HG02981 (cell line): Measurements from ENCODE around the gene UPF3A.
"Not testable (repeated sequence)": the region's sequence is repeated elsewhere in the genome, so short reads cannot be mapped to it uniquely, and the experiment has no call there.

Experiments used
- ATAC-seq: cut with Tn5 transposase; IDR thresholded peaks from one replicate; pipeline ENCODE4 v1.9.1; 2021; ENCODE audit warnings: mild to moderate bottlenecking, moderate library complexity; ENCODE audit not compliant: unreplicated experiment

UPF3A gene

DNA sequence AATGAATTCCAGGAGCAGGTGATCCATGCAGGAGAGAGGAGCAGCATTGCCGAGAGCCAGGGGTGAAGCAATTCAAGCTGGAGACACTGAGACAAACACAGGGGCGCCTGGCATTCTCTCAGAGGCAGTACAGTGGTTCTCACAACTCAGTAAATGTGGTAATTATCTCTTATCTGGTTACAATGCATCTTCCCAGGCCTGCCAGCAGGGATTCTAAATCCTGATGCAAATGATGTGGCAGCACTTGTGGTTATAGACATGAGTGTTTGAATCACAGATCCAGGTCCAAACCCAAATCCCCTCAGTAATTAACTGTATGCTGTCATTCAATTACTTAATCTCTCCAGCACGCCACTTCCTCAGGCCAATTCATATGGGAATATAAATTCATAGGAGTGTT is 52.5 kb downstream of the UPF3A start:
- ATAC-seq, result not testable (repeated sequence)

DNA sequence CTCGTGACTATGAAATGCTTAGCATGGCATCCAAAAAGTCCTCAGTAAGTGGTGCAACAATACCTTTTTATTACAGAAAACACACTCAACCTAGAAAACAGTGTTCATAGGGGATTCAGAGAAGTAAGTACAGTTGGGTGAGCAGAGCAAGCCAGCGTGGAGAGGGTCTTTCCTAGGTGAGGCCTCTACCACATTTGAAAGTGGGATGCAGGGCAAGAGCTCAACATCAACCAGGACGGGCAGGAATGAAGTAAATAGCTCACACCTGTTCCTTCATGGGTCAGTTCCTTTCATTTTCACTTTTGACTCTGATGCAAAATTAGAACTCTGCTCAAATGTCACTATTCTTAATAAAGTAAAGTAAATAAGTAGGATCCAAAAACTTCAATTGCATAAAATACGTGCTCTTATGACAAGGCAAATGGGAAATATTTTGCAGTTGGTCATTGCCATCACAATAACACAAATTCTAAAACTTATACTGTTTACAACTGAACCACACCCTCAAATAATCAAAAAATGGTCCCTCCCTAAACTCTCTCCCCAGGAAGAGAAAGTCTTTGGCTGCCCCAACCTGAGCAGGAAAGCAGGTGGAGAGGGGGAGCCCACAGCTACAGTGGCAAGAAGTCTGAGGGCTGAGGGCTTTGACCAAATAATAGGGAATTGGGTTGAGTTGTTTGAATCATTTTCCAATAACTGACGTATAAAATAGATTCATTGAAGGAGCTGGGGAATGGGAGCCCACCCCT is 53.1 kb downstream of the UPF3A start:
- ATAC-seq, result no peak

DNA sequence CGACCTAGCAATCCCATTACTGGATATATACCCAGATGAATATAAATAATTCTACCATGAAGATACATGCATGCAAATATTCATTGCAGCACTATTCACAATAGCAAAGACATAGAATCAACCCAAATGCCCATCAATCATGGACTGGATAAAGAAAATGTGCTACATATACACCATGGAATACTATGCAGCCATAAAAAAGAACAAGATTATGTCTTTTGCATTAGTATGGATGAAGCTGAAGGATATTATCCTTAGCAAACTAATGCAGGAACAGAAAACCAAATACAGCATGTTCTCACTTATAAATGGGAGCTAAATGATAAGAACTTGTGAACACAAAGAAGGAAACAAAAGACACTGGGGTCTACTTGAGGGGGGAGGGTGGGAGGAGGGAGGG is 55.1 kb downstream of the UPF3A start:
- ATAC-seq, result not testable (repeated sequence)

DNA sequence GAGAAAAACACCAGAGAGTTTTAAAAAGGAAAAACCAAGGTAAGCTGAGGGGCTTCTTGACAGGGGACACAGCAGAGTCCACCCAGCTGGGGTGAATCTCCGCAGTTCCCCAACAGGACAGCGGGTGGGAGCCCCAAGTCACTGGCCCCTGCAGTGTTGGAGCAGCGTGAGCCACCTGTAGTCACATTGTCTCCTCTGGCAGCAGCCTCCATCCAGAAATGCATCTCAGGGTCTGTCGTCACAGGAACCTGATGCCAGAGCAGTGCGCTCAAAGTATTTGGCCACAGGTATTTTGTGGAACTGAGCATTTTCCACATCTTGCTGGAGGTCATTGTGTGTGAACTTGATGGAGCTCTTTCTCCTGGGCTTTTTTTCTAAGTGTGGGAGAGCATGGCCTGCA is 57.6 kb downstream of the UPF3A start:
- no peak for ATAC-seq

DNA sequence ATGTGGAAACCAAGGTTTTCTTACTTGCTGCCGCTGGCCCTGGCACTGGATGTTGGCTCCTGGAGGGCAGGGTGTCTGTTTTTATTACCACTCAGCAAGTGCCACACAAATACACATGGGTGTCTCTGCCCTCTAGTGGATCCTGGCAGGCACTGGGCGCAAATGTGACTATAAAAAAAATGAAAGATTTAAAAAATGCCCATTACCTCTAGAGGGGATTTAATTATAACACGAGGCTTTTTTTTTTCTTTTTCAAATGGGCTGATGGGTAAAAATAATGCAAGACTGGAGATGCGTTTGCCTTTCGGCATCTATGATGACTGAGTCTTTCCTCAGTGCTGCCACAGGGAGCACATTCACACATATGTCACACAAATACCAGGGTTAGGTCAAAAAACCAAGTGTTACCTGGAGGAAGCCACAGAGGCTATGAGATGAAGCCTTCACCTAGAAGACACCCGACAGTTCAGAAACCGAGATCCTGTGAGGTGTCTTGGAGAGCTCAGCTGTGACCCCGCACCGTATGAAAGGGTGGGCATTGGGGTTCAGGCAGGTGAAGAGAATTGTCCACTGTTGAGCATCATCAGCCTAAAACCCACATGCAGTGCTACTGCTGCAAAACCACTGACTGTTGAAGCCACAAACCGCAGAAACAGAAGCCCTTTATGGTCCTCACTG is 58.6 kb downstream of the UPF3A start:
- no peak for ATAC-seq

DNA sequence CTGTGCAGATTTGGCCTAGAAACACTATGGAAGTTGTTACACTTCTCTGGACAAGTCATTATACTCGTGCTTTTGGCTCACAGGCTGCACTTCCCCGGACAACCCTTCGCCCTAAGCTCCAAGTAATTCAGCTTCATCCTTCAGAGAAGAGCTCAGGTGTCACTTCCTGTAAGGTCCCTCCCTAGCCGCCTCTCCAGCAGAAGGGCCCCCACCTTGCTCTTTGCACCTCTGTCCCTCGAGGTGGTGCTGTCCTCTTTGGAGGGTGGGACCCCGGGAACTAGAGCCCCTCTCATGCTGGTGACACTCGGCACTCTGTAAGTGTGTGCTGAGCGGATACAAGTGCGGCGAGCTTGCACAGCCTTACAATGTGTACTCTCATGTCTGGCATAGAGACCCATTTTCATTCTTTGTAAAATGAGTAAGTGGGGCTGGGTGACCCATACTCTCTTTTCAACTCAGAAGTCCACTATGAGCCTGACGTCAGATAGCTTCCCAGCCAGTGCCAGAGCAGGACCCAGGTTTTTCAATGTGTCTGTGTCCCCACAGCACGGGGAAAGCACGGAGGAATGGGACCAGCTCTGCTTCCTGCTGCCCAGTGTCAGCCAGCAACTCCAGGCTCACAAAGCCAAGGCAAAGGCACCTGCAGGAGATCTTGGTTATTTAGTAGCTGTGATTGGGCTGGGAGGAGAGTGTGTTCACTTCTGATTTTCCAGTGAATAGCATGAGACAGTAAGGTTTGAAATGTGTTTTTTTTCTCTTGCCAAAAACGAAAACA is 59.8 kb downstream of the UPF3A start:
- ATAC-seq, result no peak

DNA sequence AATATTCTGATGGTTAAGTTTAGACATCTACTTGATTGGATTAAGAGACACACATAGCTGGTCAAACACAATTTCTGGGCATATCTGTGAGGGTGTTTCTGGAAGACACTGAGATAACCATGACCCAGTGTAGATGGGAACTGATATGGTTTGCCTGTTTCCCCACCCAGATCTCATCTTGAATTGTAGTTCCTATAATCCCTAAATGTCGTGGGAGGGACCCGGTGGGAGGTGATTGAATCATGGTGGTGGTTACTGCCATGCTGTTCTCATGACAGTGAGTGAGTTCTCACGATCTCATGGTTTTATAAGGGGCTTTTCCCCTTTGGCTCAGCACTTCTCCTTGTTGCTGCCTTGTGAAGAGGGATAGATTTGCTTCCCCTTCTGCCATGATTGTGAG is 65.9 kb downstream of the UPF3A start:
- not testable (repeated sequence) for ATAC-seq

DNA sequence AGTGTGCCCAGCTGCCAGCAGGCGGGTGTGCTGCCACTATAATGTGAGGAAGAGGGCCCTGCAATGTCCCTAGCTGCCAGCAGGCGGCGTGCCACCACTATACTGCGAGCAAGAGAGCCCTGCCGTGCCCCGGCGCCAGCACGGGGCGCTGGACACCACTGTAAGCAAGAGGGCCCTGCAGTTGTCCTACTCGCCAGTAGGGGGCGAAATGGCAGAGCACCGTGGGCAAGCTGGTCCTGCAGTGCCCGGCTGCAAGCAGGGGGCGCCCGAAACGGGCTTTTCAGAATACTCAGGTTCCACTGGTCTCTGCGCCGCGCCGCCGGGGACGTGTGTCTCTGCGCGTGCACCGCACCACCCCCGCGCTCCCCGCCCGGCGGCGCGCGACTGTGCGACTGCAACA is 71.4 kb downstream of the UPF3A start:
- ATAC-seq, result not testable (repeated sequence)

DNA sequence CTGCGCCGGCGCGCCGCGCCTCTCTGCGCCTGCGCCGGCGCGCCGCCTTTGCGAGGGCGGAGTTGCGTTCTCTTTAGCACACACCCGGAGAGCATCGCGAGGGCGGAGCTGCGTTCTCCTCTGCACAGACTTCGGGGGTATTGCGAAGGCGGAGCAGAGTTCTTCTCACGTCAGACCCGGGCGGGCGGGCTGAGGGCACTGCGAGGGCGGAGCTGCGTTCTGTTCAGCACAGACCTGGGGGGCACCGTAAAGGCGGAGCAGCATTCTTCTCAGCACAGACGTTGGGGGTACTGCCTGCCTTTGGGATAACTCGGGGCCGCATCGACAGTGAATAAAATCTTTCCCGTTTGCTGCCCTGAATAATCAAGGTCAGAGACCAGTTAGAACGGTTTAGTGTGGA is 72.0 kb downstream of the UPF3A start:
- ATAC-seq, result not testable (repeated sequence)
